Measurements from ENCODE around the gene AMZ2.

AMZ2 gene

DNA sequence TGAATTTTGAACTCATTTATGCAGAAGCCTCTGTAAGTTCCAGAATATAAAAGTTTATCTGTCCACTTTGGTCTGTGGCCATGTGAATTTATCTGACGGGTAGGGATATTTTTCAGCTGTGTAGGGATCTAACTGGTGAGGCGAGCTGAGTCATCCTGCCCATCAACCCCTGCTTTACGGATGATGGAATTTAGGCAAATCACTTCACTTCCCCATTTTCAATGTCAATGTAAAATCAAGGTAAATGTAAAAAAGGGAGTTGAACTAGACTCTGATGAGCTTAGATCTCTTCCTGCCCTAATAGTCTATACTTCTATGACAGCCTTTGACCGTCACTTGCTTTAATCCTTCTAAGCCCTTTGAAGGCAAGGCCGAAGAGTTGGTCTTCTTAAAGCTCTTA lies 40.5 kb downstream of the AMZ2 start:
- Histone ChIP-seq H3K36me3 (ENCODE audit: insufficient read depth, low read length) (peaks cover 56% of the 10 kb centered on the region), H3K79me2 (ENCODE audit: insufficient read depth, low read length) (peaks cover 75% of the 10 kb centered on the region), H4K20me1 (ENCODE audit: insufficient read depth, low read length) (no peaks in the 10 kb centered on the region), H3K27ac (ENCODE audit: low read depth, low read length, poor library complexity, severe bottlenecking) (peak overlapping the region; percentile 98), H3K9me3 (ENCODE audit: low read length) (no peaks in the 10 kb centered on the region), H3K9me2 (ENCODE audit: low read depth, low read length) (no peaks in the 10 kb centered on the region), H3F3A (ENCODE audit: insufficient read depth, low read length) (0 out of 2 replicates have a peak, but pooled peaks cover 7% of the 10 kb centered on the region), H3K4me3 (ENCODE audit: low read depth, low read length, poor library complexity, severe bottlenecking) (peak overlapping the region; percentile 99), H3K4me2 (ENCODE audit: low read length) (peak overlapping the region; percentile 81), H2AFZ (ENCODE audit: low read length) (no peak overlapping the region), H3K9ac (ENCODE audit: low read length) (peak overlapping the region; percentile 100), H3K27me3 (ENCODE audit: insufficient read depth, low read length) (no peaks in the 10 kb centered on the region), H3K4me1 (ENCODE audit: insufficient read depth, low read length, severe bottlenecking) (peaks cover 54% of the 10 kb centered on the region)
- TF ChIP-seq, protein P1, sequence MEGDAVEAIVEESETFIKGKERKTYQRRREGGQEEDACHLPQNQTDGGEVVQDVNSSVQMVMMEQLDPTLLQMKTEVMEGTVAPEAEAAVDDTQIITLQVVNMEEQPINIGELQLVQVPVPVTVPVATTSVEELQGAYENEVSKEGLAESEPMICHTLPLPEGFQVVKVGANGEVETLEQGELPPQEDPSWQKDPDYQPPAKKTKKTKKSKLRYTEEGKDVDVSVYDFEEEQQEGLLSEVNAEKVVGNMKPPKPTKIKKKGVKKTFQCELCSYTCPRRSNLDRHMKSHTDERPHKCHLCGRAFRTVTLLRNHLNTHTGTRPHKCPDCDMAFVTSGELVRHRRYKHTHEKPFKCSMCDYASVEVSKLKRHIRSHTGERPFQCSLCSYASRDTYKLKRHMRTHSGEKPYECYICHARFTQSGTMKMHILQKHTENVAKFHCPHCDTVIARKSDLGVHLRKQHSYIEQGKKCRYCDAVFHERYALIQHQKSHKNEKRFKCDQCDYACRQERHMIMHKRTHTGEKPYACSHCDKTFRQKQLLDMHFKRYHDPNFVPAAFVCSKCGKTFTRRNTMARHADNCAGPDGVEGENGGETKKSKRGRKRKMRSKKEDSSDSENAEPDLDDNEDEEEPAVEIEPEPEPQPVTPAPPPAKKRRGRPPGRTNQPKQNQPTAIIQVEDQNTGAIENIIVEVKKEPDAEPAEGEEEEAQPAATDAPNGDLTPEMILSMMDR (IDR thresholded peaks at IDR 0.05; ENCODE audit: low read length): no peak
- no peak for TF ChIP-seq EZH2 (IDR thresholded peaks at IDR 0.05; ENCODE audit: borderline replicate concordance, low read length)

DNA sequence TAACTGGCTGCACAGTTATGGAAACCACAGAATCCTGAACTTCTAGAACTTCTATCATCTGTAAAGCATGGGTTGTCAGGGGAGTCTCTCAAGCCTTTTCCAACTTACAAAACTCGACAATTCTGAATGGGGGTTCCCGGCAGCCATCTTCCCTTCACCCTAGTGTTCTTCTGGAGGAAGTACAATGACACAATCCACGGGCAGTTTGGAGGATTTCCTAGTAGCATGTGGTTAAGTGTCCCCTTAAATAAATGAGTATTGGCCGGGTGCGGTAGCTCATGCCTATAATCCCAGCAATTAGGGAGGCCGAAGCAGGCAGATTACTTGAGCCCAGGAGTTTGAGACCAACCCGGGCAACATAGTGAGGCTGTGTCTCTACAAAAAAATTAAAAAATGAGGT lies 41.0 kb downstream of the AMZ2 start:
- Histone ChIP-seq H3K9me3 (ENCODE audit: low read length) (no peaks in the 10 kb centered on the region), H3K9ac (ENCODE audit: low read length) (peak overlapping the region; percentile 100), H3K27me3 (ENCODE audit: insufficient read depth, low read length) (no peaks in the 10 kb centered on the region), H3F3A (ENCODE audit: insufficient read depth, low read length) (0 out of 2 replicates have a peak, but pooled peaks cover 7% of the 10 kb centered on the region), H3K9me2 (ENCODE audit: low read depth, low read length) (no peaks in the 10 kb centered on the region), H3K4me1 (ENCODE audit: insufficient read depth, low read length, severe bottlenecking) (peaks cover 58% of the 10 kb centered on the region), H3K79me2 (ENCODE audit: insufficient read depth, low read length) (peaks cover 71% of the 10 kb centered on the region), H3K36me3 (ENCODE audit: insufficient read depth, low read length) (peaks cover 52% of the 10 kb centered on the region), H2AFZ (ENCODE audit: low read length) (no peak overlapping the region), H3K4me3 (ENCODE audit: low read depth, low read length, poor library complexity, severe bottlenecking) (peak overlapping the region; percentile 99), H4K20me1 (ENCODE audit: insufficient read depth, low read length) (no peaks in the 10 kb centered on the region), H3K4me2 (ENCODE audit: low read length) (peak overlapping the region; percentile 81), H3K27ac (ENCODE audit: low read depth, low read length, poor library complexity, severe bottlenecking) (peak overlapping the region; percentile 98)
- no peak for TF ChIP-seq EZH2 (IDR thresholded peaks at IDR 0.05; ENCODE audit: borderline replicate concordance, low read length)
- TF ChIP-seq, protein P1 (IDR thresholded peaks at IDR 0.05; ENCODE audit: low read length): peak; percentile 22; the same call in 1 of the 2 replicates

DNA sequence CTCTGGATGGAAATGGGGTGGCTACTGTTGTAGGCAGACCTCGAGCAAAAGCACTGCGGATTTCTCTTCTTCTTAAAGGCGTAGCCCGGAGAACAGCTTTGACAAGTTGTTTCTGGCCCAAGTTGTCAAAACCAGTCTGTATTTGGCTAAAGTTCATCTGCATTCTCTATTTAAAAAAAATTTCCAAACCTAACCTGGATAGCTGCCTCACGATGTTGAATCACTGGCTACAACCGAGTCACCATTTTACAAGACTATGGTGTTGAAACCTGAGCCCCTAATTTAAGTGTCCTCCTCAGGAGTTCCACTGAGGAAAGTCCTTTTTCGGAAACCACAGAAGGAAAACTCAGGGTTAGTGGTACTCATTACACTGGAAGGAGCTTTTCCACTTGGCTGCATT lies 41.6 kb downstream of the AMZ2 start:
- Histone ChIP-seq H3K9ac (ENCODE audit: low read length) (peak overlapping the region; percentile 100), H3K27ac (ENCODE audit: low read depth, low read length, poor library complexity, severe bottlenecking) (peak overlapping the region; percentile 98), H3K27me3 (ENCODE audit: insufficient read depth, low read length) (no peaks in the 10 kb centered on the region)

More for the DNA sequence above, 41.6 kb downstream of the AMZ2 start:
- Histone ChIP-seq H2AFZ (ENCODE audit: low read length) (no peak overlapping the region), H3K79me2 (ENCODE audit: insufficient read depth, low read length) (peaks cover 64% of the 10 kb centered on the region), H3K36me3 (ENCODE audit: insufficient read depth, low read length) (peaks cover 48% of the 10 kb centered on the region), H3K4me2 (ENCODE audit: low read length) (peak overlapping the region; percentile 81), H3K4me3 (ENCODE audit: low read depth, low read length, poor library complexity, severe bottlenecking) (peak overlapping the region; percentile 99), H3K9me3 (ENCODE audit: low read length) (no peaks in the 10 kb centered on the region), H3K4me1 (ENCODE audit: insufficient read depth, low read length, severe bottlenecking) (peaks cover 62% of the 10 kb centered on the region), H4K20me1 (ENCODE audit: insufficient read depth, low read length) (no peaks in the 10 kb centered on the region), H3F3A (ENCODE audit: insufficient read depth, low read length) (0 out of 2 replicates have a peak, but pooled peaks cover 7% of the 10 kb centered on the region), H3K9me2 (ENCODE audit: low read depth, low read length) (no peaks in the 10 kb centered on the region)
- TF ChIP-seq, protein P1 (IDR thresholded peaks at IDR 0.05; ENCODE audit: low read length): no peak
- no peak for TF ChIP-seq EZH2 (IDR thresholded peaks at IDR 0.05; ENCODE audit: borderline replicate concordance, low read length)

All from OCI-LY1 (cell line).